ENCODE results near the gene SPDYE3. TPM values are rescaled to one million over a fixed set of nuclear protein-coding genes. Genes with fewer than 3 reads are reported as not detected.
"Not testable (repeated sequence)": the region's sequence is repeated elsewhere in the genome, so short reads cannot be mapped to it uniquely, and the experiment has no call there.

SPDYE3 gene
- total RNA-seq, 1 donor from 2014 or later = not detected

DNA sequence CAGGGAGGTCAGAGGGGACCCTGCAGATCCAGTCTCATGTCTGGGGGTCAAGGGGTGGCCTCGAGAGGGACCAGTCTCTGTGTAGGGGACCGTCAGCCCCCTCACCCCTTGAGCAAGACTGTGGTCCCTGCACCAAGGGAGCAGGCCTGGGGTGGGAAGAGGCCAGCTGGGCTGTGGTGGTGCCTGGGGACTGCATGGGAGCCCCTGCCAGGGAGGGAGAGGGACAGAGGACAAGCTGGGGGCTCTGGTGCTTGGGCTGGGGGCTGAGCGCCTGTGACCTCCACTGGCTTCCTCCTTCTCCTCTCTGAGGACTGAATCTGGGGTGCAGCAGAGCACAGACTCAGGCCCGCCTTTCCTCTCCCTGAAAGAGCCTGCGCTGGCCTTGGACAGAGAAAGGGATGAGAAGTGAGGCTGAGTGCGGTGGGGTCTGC lies 49.6 kb downstream of the SPDYE3 start:
- no peak for DNase-seq (ENCODE audit: low read depth)
- H3K27me3 ChIP-seq (ENCODE audit: control insufficient read depth, insufficient read depth, low read length) = no peaks in the 10 kb centered on the region
- H3K36me3 ChIP-seq (ENCODE audit: control insufficient read depth, insufficient read depth, low read length) = peaks cover 3% of the 10 kb centered on the region
- TF ChIP-seq CTCF (IDR thresholded peaks at IDR 0.05; ENCODE audit: insufficient read depth, low read length, poor library complexity, severe bottlenecking) = no peak
- H3K4me3 ChIP-seq (ENCODE audit: low read depth, low read length) = no peak overlapping the region

- peaks cover 3% of the 10 kb centered on the region for H3K36me3 ChIP-seq (ENCODE audit: control insufficient read depth, insufficient read depth, low read length)
- no peak within 1 kb of the TSS for H3K4me3 ChIP-seq (ENCODE audit: low read depth, low read length)
- TF ChIP-seq CTCF (IDR thresholded peaks at IDR 0.05; ENCODE audit: insufficient read depth, low read length, poor library complexity, severe bottlenecking) = no peak
- H3K27me3 ChIP-seq (ENCODE audit: control insufficient read depth, insufficient read depth, low read length) = no peaks in the 10 kb centered on the region
- DNase-seq (ENCODE audit: low read depth) = no peak
Measured at GRCh38 chr7:100358027-100358856, 50.7 kb downstream of the SPDYE3 start, which contains the start of gene PILRB. Gene PILRB (plus strand): TSS chr7:100358117. CDS start chr7:100358303, 186 bp downstream.

GRCh38 chr7:100358857-100359212 lies 51.3 kb downstream of the SPDYE3 start:
- no peak for TF ChIP-seq CTCF (IDR thresholded peaks at IDR 0.05; ENCODE audit: insufficient read depth, low read length, poor library complexity, severe bottlenecking)
- DNase-seq (ENCODE audit: low read depth) = no peak
- Histone ChIP-seq H3K4me3 (ENCODE audit: low read depth, low read length) (no peak overlapping the region), H3K36me3 (ENCODE audit: control insufficient read depth, insufficient read depth, low read length) (peaks cover 3% of the 10 kb centered on the region), H3K27me3 (ENCODE audit: control insufficient read depth, insufficient read depth, low read length) (no peaks in the 10 kb centered on the region)

- Histone ChIP-seq H3K36me3 (ENCODE audit: control insufficient read depth, insufficient read depth, low read length) (peaks cover 2% of the 10 kb centered on the region), H3K27me3 (ENCODE audit: control insufficient read depth, insufficient read depth, low read length) (no peaks in the 10 kb centered on the region), H3K4me3 (ENCODE audit: low read depth, low read length) (no peak overlapping the region)
- TF ChIP-seq CTCF (IDR thresholded peaks at IDR 0.05; ENCODE audit: insufficient read depth, low read length, poor library complexity, severe bottlenecking) = no peak
- DNase-seq (ENCODE audit: low read depth) = no peak
Measured at GRCh38 chr7:100360135-100360854, 52.8 kb downstream of the SPDYE3 start.

DNA sequence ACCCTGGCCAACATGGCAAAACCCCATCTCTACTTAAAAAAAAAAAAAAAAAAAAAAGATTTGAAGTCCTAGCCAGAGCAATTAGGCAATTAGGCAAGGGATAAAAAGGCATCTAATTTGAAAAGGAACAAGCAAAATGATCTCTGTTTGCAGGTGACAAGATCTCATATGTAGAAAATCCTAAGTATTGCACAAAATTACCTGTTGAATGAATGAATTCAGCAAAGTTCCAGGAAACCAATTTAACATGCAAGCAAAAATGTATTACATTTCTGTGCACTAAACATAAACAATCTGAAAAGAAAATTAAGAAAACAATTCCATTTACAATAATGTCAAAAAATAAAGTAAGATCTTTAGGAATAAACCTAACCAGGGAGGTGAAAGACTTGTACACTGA lies 55.6 kb downstream of the SPDYE3 start:
- TF ChIP-seq CTCF (IDR thresholded peaks at IDR 0.05; ENCODE audit: insufficient read depth, low read length, poor library complexity, severe bottlenecking) = no peak
- Histone ChIP-seq H3K4me3 (ENCODE audit: low read depth, low read length) (no peak overlapping the region), H3K27me3 (ENCODE audit: control insufficient read depth, insufficient read depth, low read length) (no peaks in the 10 kb centered on the region), H3K36me3 (ENCODE audit: control insufficient read depth, insufficient read depth, low read length) (peaks cover 2% of the 10 kb centered on the region)
- DNase-seq (ENCODE audit: low read depth) = no peak

- H3K4me3 ChIP-seq (ENCODE audit: low read depth, low read length); DNase-seq (ENCODE audit: low read depth); H3K36me3 ChIP-seq (ENCODE audit: control insufficient read depth, insufficient read depth, low read length); H3K27me3 ChIP-seq (ENCODE audit: control insufficient read depth, insufficient read depth, low read length): not testable (repeated sequence)
Measured at GRCh38 chr7:100363797-100364196, 56.3 kb downstream of the SPDYE3 start.

All from kidney epithelial cell (primary cell).